Caco-2 (cell line): ENCODE results near the gene CDC37L1. TPM values are rescaled to one million over a fixed set of nuclear protein-coding genes. Genes with fewer than 3 reads are reported as not detected.
A peak's percentile ranks its signal among the peaks of the same experiment; 100 is the strongest.

Experiments used
- BruUV-seq: library from RNA; stranded (reverse); fragments of 400-500 nt; replicated peaks from 2 replicates; lab custom pipeline; 2021; lab: Mats Ljungman, UMichigan
- CTCF ChIA-PET: fragments of 300-600 bp; sonication (Branson Sonifier 250); formaldehyde crosslinking; loops from one replicate; lab custom pipeline; 2022; ENCODE audit warnings: antibody characterized with exemption; lab: Charles Lee
- POLR2A ChIA-PET: fragments of 300-600 bp; sonication (Branson Sonifier 250); formaldehyde crosslinking; loops from one replicate; lab custom pipeline; 2022; ENCODE audit warnings: antibody characterized with exemption; lab: Charles Lee
- DNase-seq, 2 experiments: peaks; one replicate each; pipeline versions ENCODE4 v3.0.0 to v3.0.0-alpha.2; 2020 to 2022
- H3K27me3 ChIP-seq: replicated peaks from 2 replicates; pipeline ENCODE4 v1.6.0; 2011; ENCODE audit warnings: low read length; ENCODE audit not compliant: control insufficient read depth, insufficient read depth
- H3K36me3 ChIP-seq: 2 replicates; pipeline ENCODE4 v1.5.1; 2011; ENCODE audit warnings: low read length; ENCODE audit not compliant: control insufficient read depth, insufficient read depth
- H3K4me1 ChIP-seq: fragments of 250-450 bp; sonication (Bioruptor Pico); 2 replicates; pipeline ENCODE4 v1.5.1; 2020; ENCODE audit warnings: mild to moderate bottlenecking
- H3K4me3 ChIP-seq: 2 replicates; pipeline ENCODE4 v1.5.1; 2011; ENCODE audit warnings: low read depth, mild to moderate bottlenecking, control low read depth, low read length
- H3K9me3 ChIP-seq: fragments of 250-450 bp; sonication (Bioruptor Pico); 2 replicates; pipeline ENCODE4 v1.5.1; 2020; ENCODE audit warnings: mild to moderate bottlenecking, moderate library complexity
- H3K27ac Mint-ChIP-seq: one replicate; pipeline ENCODE4 v1.8.0; 2022; ENCODE audit warnings: mixed read lengths; ENCODE audit not compliant: unreplicated experiment
- H3K27me3 Mint-ChIP-seq: one replicate; pipeline ENCODE4 v1.8.0; 2022; ENCODE audit warnings: mixed read lengths; ENCODE audit not compliant: insufficient read depth, unreplicated experiment
- H3K36me3 Mint-ChIP-seq: one replicate; pipeline ENCODE4 v1.8.0; 2022; ENCODE audit warnings: mild to moderate bottlenecking, mixed read lengths; ENCODE audit not compliant: insufficient read depth, unreplicated experiment
- H3K4me1 Mint-ChIP-seq: one replicate; pipeline ENCODE4 v1.8.0; 2022; ENCODE audit warnings: low read depth, mixed read lengths; ENCODE audit not compliant: unreplicated experiment
- H3K4me3 Mint-ChIP-seq: one replicate; pipeline ENCODE4 v1.8.0; 2022; ENCODE audit warnings: mild to moderate bottlenecking, moderate library complexity, mixed read lengths; ENCODE audit not compliant: unreplicated experiment
- H3K9me3 Mint-ChIP-seq: one replicate; pipeline ENCODE4 v1.8.0; 2022; ENCODE audit warnings: mixed read lengths; ENCODE audit not compliant: unreplicated experiment
- CTCF ChIP-seq, 2 experiments: fragments of 200-600 bp in 1 of 2; IDR thresholded peaks; 1 replicate in 1 of 2; 2 replicates in 1 of 2; pipeline versions ENCODE4 v1.5.1 to v1.8.0; 2011 to 2022; ENCODE audit warnings: antibody characterized with exemption in 1 of 2, control low read depth in 1 of 2, inconsistent platforms in 1 of 2, low read depth in 1 of 2, low read length in 1 of 2, mild to moderate bottlenecking in 1 of 2, moderate library complexity in 1 of 2; ENCODE audit not compliant: insufficient read depth in 1 of 2, severe bottlenecking in 1 of 2, unreplicated experiment in 1 of 2
- intact Hi-C: fragments of 100-400 bp; cut with micrococcal nuclease; formaldehyde crosslinking; loops from one replicate; pipeline ENCODE4 v1.10.0; 2022; ENCODE audit not compliant: unreplicated experiment
- total RNA-seq: library from RNA; stranded (reverse); gene quantifications from 2 replicates; pipeline ENCODE4 v1.2.3, GENCODE V29; 2022

CDC37L1 gene
- total RNA-seq, 1 experiment from 2014 or later, result 9.3 TPM

- Histone ChIP-seq H3K36me3 (no peaks in the 10 kb centered on the region), H3K4me3 (no peak overlapping the region), H3K9me3 (no peaks in the 10 kb centered on the region), H3K4me1 (no peaks in the 10 kb centered on the region), H3K27me3 (no peaks in the 10 kb centered on the region)
- Mint-ChIP-seq H3K4me3 (no peak overlapping the region), H3K36me3 (no peaks in the 10 kb centered on the region), H3K4me1 (no peaks in the 10 kb centered on the region), H3K27ac (no peak overlapping the region), H3K9me3 (no peaks in the 10 kb centered on the region), H3K27me3 (no peaks in the 10 kb centered on the region)
- no peak for TF ChIP-seq CTCF (IDR thresholded peaks at IDR 0.05; ENCODE audit: insufficient read depth in 1 of 2, low read depth in 1 of 2, low read length in 1 of 2, severe bottlenecking in 1 of 2, unreplicated experiment in 1 of 2)
- ChIA-PET CTCF (interaction anchor here (0.6 to 2.3 kb wide), 5 partner anchors 35 to 324 kb away, joined by 3 to 11 read pairs (median 7); no protein-coding TSS in a partner anchor), POLR2A (no interaction called here)
- no peak for DNase-seq
- intact Hi-C loops, result no loop called here
- no TSS peak for BruUV-seq
Measured at GRCh38 chr9:4639420-4639819, 39.9 kb upstream of the CDC37L1 start.

GRCh38 chr9:4640027-4640426, 39.3 kb upstream of the CDC37L1 start:
- no peaks in the 10 kb centered on the region for H3K9me3 ChIP-seq
- peak in 1 of 2 experiments; percentile 28 for DNase-seq
- intact Hi-C loops, result loop anchor here (1.0 to 5.0 kb wide), 3 partner anchors 36 to 323 kb away; no protein-coding TSS in a partner anchor
- ChIA-PET POLR2A (no interaction called here), CTCF (interaction anchor here (0.6 to 2.3 kb wide), 7 partner anchors 26 to 1796 kb away, joined by 3 to 11 read pairs (median 7); partner anchors contain the start of gene PUM3)
- BruUV-seq, result no TSS peak
- Mint-ChIP-seq H3K27me3 (no peaks in the 10 kb centered on the region), H3K4me3 (no peak overlapping the region), H3K36me3 (no peaks in the 10 kb centered on the region), H3K9me3 (no peaks in the 10 kb centered on the region), H3K4me1 (no peaks in the 10 kb centered on the region), H3K27ac (no peak overlapping the region)
- no peak overlapping the region for H3K4me3 ChIP-seq
- H3K27me3 ChIP-seq, result no peaks in the 10 kb centered on the region
- peak; percentile 21 to 45 for TF ChIP-seq CTCF (IDR thresholded peaks at IDR 0.05; ENCODE audit: insufficient read depth in 1 of 2, low read depth in 1 of 2, low read length in 1 of 2, severe bottlenecking in 1 of 2, unreplicated experiment in 1 of 2)
- H3K4me1 ChIP-seq, result no peaks in the 10 kb centered on the region
- H3K36me3 ChIP-seq, result no peaks in the 10 kb centered on the region

- no peak overlapping the region for H3K27ac Mint-ChIP-seq
- DNase-seq, result no peak
- ChIA-PET POLR2A (no interaction called here), CTCF (no interaction called here)
- Histone ChIP-seq H3K36me3 (no peaks in the 10 kb centered on the region), H3K27me3 (no peaks in the 10 kb centered on the region), H3K4me3 (no peak overlapping the region), H3K9me3 (no peaks in the 10 kb centered on the region), H3K4me1 (no peaks in the 10 kb centered on the region)
- H3K4me1 Mint-ChIP-seq, result no peaks in the 10 kb centered on the region
- H3K4me3 Mint-ChIP-seq, result no peak overlapping the region
- H3K36me3 Mint-ChIP-seq, result no peaks in the 10 kb centered on the region
- no TSS peak for BruUV-seq
- no peak for TF ChIP-seq CTCF (IDR thresholded peaks at IDR 0.05; ENCODE audit: insufficient read depth in 1 of 2, low read depth in 1 of 2, low read length in 1 of 2, severe bottlenecking in 1 of 2, unreplicated experiment in 1 of 2)
- intact Hi-C loops, result loop anchor here (5.0 kb wide), 1 partner anchor 325 kb away; no protein-coding TSS in a partner anchor
- no peaks in the 10 kb centered on the region for H3K27me3 Mint-ChIP-seq
- H3K9me3 Mint-ChIP-seq, result no peaks in the 10 kb centered on the region
Measured at GRCh38 chr9:4642351-4642750, 37.0 kb upstream of the CDC37L1 start.
